ENCODE results near the gene FAM120AOS.

DNA sequence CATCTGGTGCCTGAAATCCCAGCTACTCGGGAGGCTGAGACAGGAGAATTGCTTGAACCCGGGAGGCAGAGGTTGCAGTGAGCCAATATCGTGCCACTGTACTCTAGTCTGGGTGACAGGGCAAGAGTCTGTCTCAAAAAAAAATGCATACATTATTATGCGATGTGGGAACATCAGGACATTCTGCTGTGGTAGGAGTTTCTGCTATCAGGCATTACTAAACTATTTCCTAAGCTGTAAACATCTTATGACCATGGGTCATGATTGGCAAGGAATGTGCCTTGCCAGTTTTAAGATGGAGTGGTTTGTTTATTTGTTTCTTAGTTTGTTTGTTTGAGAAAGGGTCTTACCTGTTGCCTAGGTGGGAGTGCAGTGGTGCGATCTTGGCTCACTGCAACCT, 47.0 kb downstream of the FAM120AOS start:
- TF ChIP-seq TCF7L2 (IDR thresholded peaks at IDR 0.05; ENCODE audit: borderline replicate concordance, low read depth, low read length) (no peak), ZXDB (tag by site-specific recombination; IDR thresholded peaks at IDR 0.05) (no peak), ZNF121 (tag by site-specific recombination; IDR thresholded peaks at IDR 0.05) (no peak), ZNF274 (IDR thresholded peaks at IDR 0.05; ENCODE audit: low read length) (no peak), ZNF274 (tag by site-specific recombination; IDR thresholded peaks at IDR 0.05; ENCODE audit: borderline replicate concordance) (no peak), KLF16 (tag by site-specific recombination; IDR thresholded peaks at IDR 0.05) (no peak)
- TF ChIP-seq, protein P1, sequence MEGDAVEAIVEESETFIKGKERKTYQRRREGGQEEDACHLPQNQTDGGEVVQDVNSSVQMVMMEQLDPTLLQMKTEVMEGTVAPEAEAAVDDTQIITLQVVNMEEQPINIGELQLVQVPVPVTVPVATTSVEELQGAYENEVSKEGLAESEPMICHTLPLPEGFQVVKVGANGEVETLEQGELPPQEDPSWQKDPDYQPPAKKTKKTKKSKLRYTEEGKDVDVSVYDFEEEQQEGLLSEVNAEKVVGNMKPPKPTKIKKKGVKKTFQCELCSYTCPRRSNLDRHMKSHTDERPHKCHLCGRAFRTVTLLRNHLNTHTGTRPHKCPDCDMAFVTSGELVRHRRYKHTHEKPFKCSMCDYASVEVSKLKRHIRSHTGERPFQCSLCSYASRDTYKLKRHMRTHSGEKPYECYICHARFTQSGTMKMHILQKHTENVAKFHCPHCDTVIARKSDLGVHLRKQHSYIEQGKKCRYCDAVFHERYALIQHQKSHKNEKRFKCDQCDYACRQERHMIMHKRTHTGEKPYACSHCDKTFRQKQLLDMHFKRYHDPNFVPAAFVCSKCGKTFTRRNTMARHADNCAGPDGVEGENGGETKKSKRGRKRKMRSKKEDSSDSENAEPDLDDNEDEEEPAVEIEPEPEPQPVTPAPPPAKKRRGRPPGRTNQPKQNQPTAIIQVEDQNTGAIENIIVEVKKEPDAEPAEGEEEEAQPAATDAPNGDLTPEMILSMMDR (tag by site-specific recombination; IDR thresholded peaks at IDR 0.05), result no peak

Measured in HEK293 (cell line).